Inferior parietal cortex (tissue), 1 donor: Measurements from ENCODE around the gene ITM2C.

ENCODE experiments used
- DNase-seq: peaks from one replicate; pipeline ENCODE4 v3.0.0-alpha.2; 2016; ENCODE audit errors: extremely low spot score

ITM2C gene

GRCh38 chr2:230925879-230926765 is 61.4 kb downstream of the ITM2C start:
- DNase-seq: no peak

GRCh38 chr2:230927711-230928341 is 63.1 kb downstream of the ITM2C start:
- no peak for DNase-seq
